Measurements from ENCODE around the gene SLFN12L. TPM values are rescaled to one million over a fixed set of nuclear protein-coding genes. Genes with fewer than 3 reads are reported as not detected.
"Not testable (repeated sequence)": the region's sequence is repeated elsewhere in the genome, so short reads cannot be mapped to it uniquely, and the experiment has no call there.

Gene SLFN12L
- total RNA-seq, 2 donors from 2014 or later: not detected

DNA sequence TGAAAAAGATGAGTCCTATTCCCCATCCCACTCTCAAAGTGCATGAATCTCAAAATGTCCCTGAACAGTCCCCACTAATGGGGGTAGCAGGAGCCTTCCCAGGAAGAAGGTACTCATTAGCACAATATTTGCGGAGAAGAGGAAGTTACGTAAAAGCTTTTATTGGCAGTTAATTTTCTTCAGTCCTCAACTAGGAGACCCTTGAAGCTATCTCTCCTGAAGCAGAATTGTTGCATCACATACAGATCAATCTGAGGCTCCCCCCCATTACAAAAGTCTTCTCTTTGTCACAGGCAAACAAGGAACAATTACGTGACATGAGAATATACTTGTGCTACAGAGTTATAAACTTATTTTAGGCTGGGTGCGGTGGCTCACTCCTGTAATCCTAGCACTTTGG, 14.2 kb downstream of the SLFN12L start:
- WGBS, 2 experiments (ENCODE audit: insufficient coverage in 1 of 2, insufficient read length in 1 of 2): 89 to 95% methylated on average over 3 to 4 of the region's 4 CpGs
- no peaks in the 10 kb centered on the region for H3K27me3 ChIP-seq (ENCODE audit: control insufficient read depth, insufficient read depth, low read length, poor library complexity, severe bottlenecking)
- no peak overlapping the region for H3K9ac ChIP-seq (ENCODE audit: extremely low read depth, low read length, poor library complexity, severe bottlenecking)
- no peak for DNase-seq
- Mint-ChIP-seq H3K27me3 (ENCODE audit: insufficient read depth) (peaks cover 32% of the 10 kb centered on the region), H3K27ac (no peak overlapping the region), H3K4me3 (no peak overlapping the region), H3K36me3 (ENCODE audit: low read depth) (no peaks in the 10 kb centered on the region), H3K4me1 (no peaks in the 10 kb centered on the region), H3K9me3 (peaks cover 2% of the 10 kb centered on the region)
- H3K4me1 ChIP-seq (ENCODE audit: control insufficient read depth, insufficient read depth, low read length): no peaks in the 10 kb centered on the region
- no peaks in the 10 kb centered on the region for H3K9me3 ChIP-seq (ENCODE audit: control insufficient read depth, low read length)
- TF ChIP-seq, protein P1, sequence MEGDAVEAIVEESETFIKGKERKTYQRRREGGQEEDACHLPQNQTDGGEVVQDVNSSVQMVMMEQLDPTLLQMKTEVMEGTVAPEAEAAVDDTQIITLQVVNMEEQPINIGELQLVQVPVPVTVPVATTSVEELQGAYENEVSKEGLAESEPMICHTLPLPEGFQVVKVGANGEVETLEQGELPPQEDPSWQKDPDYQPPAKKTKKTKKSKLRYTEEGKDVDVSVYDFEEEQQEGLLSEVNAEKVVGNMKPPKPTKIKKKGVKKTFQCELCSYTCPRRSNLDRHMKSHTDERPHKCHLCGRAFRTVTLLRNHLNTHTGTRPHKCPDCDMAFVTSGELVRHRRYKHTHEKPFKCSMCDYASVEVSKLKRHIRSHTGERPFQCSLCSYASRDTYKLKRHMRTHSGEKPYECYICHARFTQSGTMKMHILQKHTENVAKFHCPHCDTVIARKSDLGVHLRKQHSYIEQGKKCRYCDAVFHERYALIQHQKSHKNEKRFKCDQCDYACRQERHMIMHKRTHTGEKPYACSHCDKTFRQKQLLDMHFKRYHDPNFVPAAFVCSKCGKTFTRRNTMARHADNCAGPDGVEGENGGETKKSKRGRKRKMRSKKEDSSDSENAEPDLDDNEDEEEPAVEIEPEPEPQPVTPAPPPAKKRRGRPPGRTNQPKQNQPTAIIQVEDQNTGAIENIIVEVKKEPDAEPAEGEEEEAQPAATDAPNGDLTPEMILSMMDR (conservative IDR thresholded peaks at IDR 0.05): no peak
- no peak overlapping the region for H3K27ac ChIP-seq (ENCODE audit: low read depth, low read length)
- H3K4me3 ChIP-seq (ENCODE audit: low read length): no peak overlapping the region
- H3K36me3 ChIP-seq (ENCODE audit: control insufficient read depth, insufficient read depth, low read length): no peaks in the 10 kb centered on the region

DNA sequence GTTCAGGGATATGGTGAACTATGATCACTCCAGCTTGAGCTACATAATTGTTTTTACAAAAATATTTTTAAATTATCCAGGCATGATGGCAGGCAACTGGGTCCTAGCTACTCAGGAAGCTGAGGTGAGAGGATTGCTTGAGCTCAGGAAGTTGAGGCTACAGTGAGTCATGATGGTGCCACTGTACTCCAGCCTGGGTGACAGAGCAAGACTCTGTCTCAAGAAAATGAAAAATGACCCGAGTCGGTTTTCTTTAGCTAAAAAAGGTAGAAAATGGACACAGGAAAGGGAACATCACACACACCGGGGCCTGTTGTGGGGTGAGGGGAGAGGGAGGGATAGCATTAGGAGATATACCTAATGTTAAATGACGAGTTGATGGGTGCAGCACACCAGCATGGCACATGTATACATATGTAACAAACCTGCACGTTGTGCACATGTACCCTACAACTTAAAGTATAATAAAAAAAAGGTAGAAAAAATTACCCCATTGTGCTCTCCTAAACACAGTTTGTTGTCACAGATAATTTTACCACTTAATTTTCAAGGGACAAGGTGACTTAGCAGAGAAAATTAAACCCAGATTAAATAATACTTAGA, 15.7 kb downstream of the SLFN12L start:
- not testable (repeated sequence) for H3K27me3 ChIP-seq (ENCODE audit: control insufficient read depth, insufficient read depth, low read length, poor library complexity, severe bottlenecking); H3K27ac Mint-ChIP-seq; H3K4me3 ChIP-seq (ENCODE audit: low read length); DNase-seq; H3K4me3 Mint-ChIP-seq; H3K4me1 Mint-ChIP-seq; H3K9me3 Mint-ChIP-seq; H3K36me3 ChIP-seq (ENCODE audit: control insufficient read depth, insufficient read depth, low read length); H3K9me3 ChIP-seq (ENCODE audit: control insufficient read depth, low read length); H3K9ac ChIP-seq (ENCODE audit: extremely low read depth, low read length, poor library complexity, severe bottlenecking); H3K4me1 ChIP-seq (ENCODE audit: control insufficient read depth, insufficient read depth, low read length); H3K27ac ChIP-seq (ENCODE audit: low read depth, low read length); H3K36me3 Mint-ChIP-seq (ENCODE audit: low read depth)
- peaks cover 38% of the 10 kb centered on the region for H3K27me3 Mint-ChIP-seq (ENCODE audit: insufficient read depth)
- whole genome bisulfite sequencing, 2 experiments (ENCODE audit: insufficient coverage in 1 of 2, insufficient read length in 1 of 2): 95 to 100% methylated on average over 3 to 4 of the region's 5 CpGs

DNA sequence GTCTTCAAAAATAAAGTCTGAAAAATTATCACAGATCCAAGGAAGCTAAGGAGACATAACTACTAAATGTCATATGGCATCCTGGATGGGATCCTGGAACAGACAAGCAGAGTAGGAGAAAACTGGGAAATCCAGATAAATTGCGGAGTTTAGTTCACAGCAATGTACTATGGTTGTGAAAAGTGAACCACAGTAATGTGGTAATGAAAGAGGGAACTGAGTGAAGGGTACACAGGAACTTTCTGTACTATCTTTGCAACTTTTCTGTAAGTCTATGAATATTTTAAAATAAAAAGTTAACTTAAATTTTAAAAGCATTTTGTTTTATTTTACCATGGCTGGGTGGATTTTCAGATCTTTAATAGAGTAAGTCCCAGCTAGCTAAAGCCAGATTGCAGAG, 16.3 kb downstream of the SLFN12L start:
- Histone ChIP-seq H3K9ac (ENCODE audit: extremely low read depth, low read length, poor library complexity, severe bottlenecking) (no peak overlapping the region), H3K27me3 (ENCODE audit: control insufficient read depth, insufficient read depth, low read length, poor library complexity, severe bottlenecking) (no peaks in the 10 kb centered on the region), H3K9me3 (ENCODE audit: control insufficient read depth, low read length) (no peaks in the 10 kb centered on the region), H3K4me3 (ENCODE audit: low read length) (no peak overlapping the region), H3K4me1 (ENCODE audit: control insufficient read depth, insufficient read depth, low read length) (no peaks in the 10 kb centered on the region), H3K36me3 (ENCODE audit: control insufficient read depth, insufficient read depth, low read length) (no peaks in the 10 kb centered on the region), H3K27ac (ENCODE audit: low read depth, low read length) (no peak overlapping the region)
- Mint-ChIP-seq H3K27me3 (ENCODE audit: insufficient read depth) (peaks cover 31% of the 10 kb centered on the region), H3K36me3 (ENCODE audit: low read depth) (no peaks in the 10 kb centered on the region), H3K4me1 (no peaks in the 10 kb centered on the region), H3K4me3 (no peak overlapping the region), H3K27ac (no peak overlapping the region), H3K9me3 (no peaks in the 10 kb centered on the region)
- DNase-seq: no peak
- TF ChIP-seq, protein P1 (conservative IDR thresholded peaks at IDR 0.05): no peak
- WGBS, 2 experiments (ENCODE audit: insufficient coverage in 1 of 2, insufficient read length in 1 of 2): 97 to 100% methylated on average over 1 of the region's 1 CpG
